Large intestine (tissue), 3 donors: Measurements from ENCODE around the gene RAX2. TPM values are rescaled to one million over a fixed set of nuclear protein-coding genes. Genes with fewer than 3 reads are reported as not detected.

Experiments
- DNase-seq, 2 donors: peaks; one replicate each; pipeline versions ENCODE4 v3.0.0 to v3.0.0-alpha.2; 2013
- H3K27ac ChIP-seq: one replicate; pipeline ENCODE4 v1.5.1; 2013; ENCODE audit warnings: low read length
- H3K27me3 ChIP-seq: 2 replicates; pipeline ENCODE4 v1.6.1; 2013; ENCODE audit warnings: low read length; ENCODE audit not compliant: control insufficient read depth, insufficient read depth
- H3K36me3 ChIP-seq: 2 replicates; pipeline ENCODE4 v1.6.1; 2013; ENCODE audit warnings: low read length; ENCODE audit not compliant: control insufficient read depth, insufficient read depth
- H3K4me1 ChIP-seq: one replicate; pipeline ENCODE4 v1.6.1; 2013; ENCODE audit warnings: low read length; ENCODE audit not compliant: control insufficient read depth, insufficient read depth
- H3K4me3 ChIP-seq: one replicate; pipeline ENCODE4 v1.5.1; 2013; ENCODE audit warnings: low read length
- H3K9me3 ChIP-seq: one replicate; pipeline ENCODE4 v1.6.1; 2013; ENCODE audit warnings: mild to moderate bottlenecking, low read depth, low read length, moderate library complexity; ENCODE audit not compliant: control insufficient read depth
- WGBS: methylation state at CpG from one replicate; pipeline ENCODE4 v1.1.5; 2013; ENCODE audit warnings: low lambda C conversion rate; ENCODE audit not compliant: insufficient coverage; 5-methylcytosine and 5-hydroxymethylcytosine counted together
- polyA plus RNA-seq: library from polyadenylated mRNA; unstranded; fragments of 120-200 nt; gene quantifications from one replicate; pipeline ENCODE4 v1.2.1, GENCODE V29; 2013

Gene RAX2
- polyA plus RNA-seq, 1 donor, result 0.01 TPM

DNA sequence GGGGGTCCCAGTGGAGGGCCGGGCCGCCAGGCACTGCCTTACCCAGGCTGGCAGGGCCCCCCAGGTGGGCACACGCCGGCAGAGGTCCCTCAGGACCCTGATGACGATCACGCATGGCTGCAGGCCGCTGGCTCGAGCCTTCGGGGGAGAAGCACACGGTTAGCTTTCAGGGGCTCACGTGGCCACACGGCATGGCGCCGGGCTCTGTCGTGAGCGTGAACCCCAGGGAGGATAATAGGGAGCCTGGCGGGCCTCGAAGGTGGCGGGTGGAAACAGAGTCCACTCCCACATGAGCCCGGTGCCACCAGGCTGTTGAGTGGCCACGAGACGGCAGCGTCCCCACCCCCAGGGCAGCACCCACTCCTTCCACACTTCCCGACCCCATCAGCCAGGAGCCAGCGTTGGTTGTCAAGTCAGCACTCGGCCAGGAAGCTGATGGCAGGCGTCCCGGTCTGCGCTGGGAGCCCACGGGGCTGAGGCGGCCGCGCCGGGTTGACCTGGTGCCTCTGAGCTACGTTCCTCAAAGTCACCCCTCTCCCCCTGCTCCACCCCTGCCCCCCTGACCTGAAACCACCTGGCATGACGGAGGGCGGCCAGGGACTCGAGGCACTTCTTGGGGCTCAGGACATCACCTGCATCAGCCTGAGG, 38.8 kb upstream of the RAX2 start:
- DNase-seq, result no peak
- Histone ChIP-seq H3K4me1 (no peaks in the 10 kb centered on the region), H3K27me3 (no peaks in the 10 kb centered on the region), H3K9me3 (peaks cover 7% of the 10 kb centered on the region), H3K36me3 (no peaks in the 10 kb centered on the region), H3K4me3 (no peak overlapping the region), H3K27ac (no peak overlapping the region)
- WGBS, result no CpG with 5 or more reads among the region's 38 CpGs

DNA sequence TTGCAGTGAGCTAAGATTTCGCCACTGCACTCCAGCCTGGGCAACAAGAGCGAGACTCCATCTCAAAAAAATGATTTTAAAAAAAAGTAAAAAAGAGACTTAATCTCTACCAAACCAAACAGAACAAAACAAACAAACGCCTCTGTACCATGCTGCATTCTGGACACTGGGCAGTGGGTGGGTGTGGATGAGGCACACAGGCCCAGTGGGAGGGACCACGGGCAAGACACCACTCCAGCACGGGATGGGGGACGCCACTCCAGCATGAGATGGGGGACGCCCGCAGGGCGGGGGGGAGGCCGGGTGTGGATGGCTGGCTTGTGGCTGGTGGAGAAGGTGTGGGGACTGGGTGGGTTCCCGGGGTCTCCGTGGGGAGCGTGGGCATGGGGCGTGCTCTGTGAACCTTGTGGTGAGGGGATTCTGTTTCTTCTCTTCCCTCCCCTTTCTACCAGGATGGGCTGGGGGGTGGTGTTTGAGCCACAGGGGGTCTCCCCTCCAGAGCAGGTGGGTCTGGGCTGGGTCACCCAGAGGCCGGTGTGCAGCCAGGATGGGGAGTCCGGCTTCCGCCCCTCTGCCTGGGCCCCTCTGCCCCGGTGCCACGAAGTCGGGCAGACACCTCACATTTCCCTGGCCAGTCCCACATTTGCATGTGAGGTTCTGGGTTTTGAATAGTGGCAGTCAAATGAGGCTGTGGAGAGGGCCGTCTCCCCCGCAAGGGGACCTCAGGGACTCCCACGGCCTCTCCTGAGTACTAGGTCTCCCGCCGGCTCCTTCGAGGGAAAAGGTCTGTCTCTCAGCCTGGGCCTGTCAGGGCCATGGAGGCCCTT, 38.1 kb upstream of the RAX2 start:
- no peak overlapping the region for H3K4me3 ChIP-seq
- WGBS, result 60% methylated on average over 1 of the region's 26 CpGs

DNA sequence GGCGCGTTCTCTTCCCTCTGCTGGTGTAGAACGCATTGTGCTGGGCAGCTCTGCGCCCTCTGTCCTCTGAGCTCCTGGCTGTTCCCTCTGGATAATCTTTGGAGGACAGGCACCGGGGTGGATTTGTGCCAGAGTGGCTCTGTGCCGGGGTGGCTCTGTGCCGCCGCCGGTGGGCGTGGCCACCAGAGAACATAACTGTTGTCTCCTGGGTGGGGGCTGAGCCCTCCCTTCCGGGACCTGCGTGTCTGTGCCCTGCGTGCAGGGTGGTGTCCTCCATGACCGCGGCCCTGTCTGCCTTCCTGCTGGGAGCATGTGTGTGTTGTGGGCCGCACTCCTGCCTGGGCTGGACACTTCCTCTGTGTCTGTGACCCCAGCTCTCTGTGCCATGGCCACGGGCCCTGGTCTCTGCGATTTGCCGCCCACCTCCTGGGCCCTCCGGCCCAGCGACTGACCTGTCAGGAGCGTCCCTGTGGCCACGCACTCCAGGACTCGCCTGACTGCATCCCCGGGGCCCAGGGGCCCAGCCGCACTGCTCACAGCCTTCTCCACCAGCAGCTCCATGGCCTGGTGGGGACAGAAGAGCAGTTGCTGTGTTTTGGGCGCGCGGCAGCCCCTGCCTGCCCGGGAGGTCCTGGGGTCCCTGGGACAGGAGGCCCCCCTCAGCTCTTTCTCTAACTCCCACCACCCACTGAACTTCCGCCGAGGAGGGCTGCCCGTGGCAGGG, 36.6 kb upstream of the RAX2 start:
- Histone ChIP-seq H3K4me3 (no peak overlapping the region), H3K27ac (no peak overlapping the region), H3K27me3 (peaks cover 2% of the 10 kb centered on the region), H3K9me3 (peaks cover 7% of the 10 kb centered on the region), H3K36me3 (no peaks in the 10 kb centered on the region), H3K4me1 (no peaks in the 10 kb centered on the region)
- WGBS, result no CpG with 5 or more reads among the region's 33 CpGs
- DNase-seq, result no peak

More for the DNA sequence above, 38.1 kb upstream of the RAX2 start:
- Histone ChIP-seq H3K27me3 (no peaks in the 10 kb centered on the region), H3K36me3 (no peaks in the 10 kb centered on the region), H3K9me3 (peaks cover 7% of the 10 kb centered on the region), H3K4me1 (no peaks in the 10 kb centered on the region), H3K27ac (no peak overlapping the region)
- no peak for DNase-seq

DNA sequence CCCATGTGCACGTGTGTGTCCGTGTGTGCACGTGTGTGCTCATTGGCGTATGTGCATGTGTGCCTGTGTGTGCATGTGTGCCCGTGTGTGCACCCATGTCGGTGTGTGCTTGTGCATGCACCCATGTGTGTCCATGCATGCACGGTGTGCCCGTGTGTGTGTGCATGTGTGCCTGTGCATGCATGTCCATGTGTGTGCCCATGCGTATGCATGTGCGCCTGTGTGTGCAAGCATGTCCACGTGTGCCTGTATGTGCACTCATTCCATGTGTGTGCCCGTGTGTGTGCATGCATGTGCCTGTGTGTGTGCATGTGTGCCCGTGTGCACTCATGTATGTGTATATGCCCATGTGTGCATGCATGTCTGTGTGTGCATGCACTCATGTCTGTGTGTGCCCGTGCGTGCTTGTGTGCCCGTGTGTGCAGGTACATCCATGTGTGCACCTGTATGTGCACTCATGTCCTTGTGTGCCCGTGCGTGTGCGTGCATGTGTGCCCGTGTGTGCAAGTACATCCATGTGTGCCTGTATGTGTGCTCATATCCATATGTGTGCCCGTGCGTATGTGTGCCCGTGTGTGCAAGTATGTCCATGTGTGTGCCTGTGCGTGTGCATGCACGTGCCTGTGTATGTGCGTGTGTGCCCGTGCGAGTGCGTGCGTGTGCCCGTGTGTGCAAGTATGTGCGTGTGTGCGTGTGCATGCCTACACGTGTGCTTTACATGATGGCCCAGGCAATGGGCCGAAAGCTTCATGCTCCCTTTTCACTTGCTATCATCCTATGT, 35.7 kb upstream of the RAX2 start:
- Histone ChIP-seq H3K27me3 (peaks cover 8% of the 10 kb centered on the region), H3K27ac (no peak overlapping the region), H3K9me3 (peaks cover 7% of the 10 kb centered on the region), H3K4me1 (no peaks in the 10 kb centered on the region), H3K4me3 (no peak overlapping the region), H3K36me3 (no peaks in the 10 kb centered on the region)
- no peak for DNase-seq
- 90% methylated on average over 2 of the region's 35 CpGs for WGBS

DNA sequence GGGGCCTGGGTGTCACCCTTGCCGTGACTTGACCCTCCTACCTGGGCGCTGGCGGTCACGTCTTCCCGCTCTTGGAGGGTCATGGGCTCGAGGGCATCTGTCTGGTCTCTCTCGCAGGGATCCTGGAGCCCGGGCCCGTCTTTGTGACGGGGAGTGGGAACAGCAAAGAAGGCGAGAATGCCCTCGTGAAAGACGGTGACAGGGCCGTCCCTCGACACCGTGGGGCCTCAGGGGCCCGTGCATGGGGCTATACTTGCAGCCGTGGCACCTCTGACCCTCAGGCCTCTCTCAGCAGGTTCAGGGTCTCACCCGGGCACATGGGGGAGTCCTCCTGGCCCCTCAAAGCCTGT, 35.1 kb upstream of the RAX2 start:
- WGBS, result no CpG with 5 or more reads among the region's 19 CpGs

DNA sequence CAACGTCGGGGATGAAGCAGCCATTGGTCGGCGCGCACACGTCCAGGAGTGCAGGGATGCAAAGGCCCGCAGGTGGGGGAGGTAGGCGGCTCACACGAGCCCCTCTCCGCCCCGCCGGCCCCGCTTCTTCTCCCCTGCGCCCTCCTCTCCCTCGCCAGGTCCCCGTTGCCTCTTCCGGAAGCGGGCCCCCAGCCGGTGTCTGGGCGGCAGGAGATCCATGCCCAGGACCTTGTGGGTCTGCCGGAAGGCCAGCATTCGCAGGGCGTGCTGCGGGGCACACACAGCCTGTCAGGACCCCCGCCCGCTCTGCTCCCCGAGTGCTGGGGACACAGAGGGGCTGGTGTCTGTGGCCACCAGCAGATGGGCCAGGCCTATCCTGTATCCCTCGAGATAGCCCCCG, 33.8 kb upstream of the RAX2 start:
- Histone ChIP-seq H3K9me3 (peaks cover 12% of the 10 kb centered on the region), H3K27ac (no peak overlapping the region), H3K36me3 (no peaks in the 10 kb centered on the region), H3K4me3 (no peak overlapping the region), H3K27me3 (peaks cover 23% of the 10 kb centered on the region), H3K4me1 (no peaks in the 10 kb centered on the region)
- WGBS, result 50% methylated on average over 2 of the region's 29 CpGs
- no peak for DNase-seq

More for the DNA sequence above, 35.1 kb upstream of the RAX2 start:
- no peaks in the 10 kb centered on the region for H3K4me1 ChIP-seq
- H3K9me3 ChIP-seq, result peaks cover 7% of the 10 kb centered on the region
- H3K27ac ChIP-seq, result no peak overlapping the region
- H3K27me3 ChIP-seq, result peaks cover 11% of the 10 kb centered on the region
- DNase-seq, result no peak
- H3K36me3 ChIP-seq, result no peaks in the 10 kb centered on the region
- H3K4me3 ChIP-seq, result no peak overlapping the region

DNA sequence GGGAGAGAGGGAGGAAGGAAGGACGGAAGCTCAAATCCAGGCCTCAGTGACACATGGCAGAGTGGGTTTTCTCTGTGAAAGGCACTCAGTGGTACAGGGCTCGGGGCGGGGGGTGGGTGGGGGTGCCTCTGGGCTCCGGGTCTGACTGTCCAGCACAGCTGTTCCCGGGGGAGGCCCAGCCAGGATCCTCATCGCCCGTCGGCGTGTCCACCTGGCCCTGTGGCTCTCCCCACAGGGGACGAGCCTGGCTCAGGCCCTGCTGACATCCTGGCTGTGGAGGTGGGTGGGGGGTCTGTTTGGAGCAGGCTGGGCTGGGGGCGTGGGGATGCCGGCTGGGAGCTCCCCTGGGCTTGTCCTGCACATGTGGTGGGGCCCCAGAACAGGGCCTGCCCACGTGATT, 32.4 kb upstream of the RAX2 start:
- Histone ChIP-seq H3K4me1 (no peaks in the 10 kb centered on the region), H3K9me3 (peaks cover 10% of the 10 kb centered on the region), H3K36me3 (no peaks in the 10 kb centered on the region), H3K27me3 (peaks cover 29% of the 10 kb centered on the region), H3K27ac (no peak overlapping the region), H3K4me3 (no peak overlapping the region)
- WGBS, result no CpG with 5 or more reads among the region's 13 CpGs
- no peak for DNase-seq

DNA sequence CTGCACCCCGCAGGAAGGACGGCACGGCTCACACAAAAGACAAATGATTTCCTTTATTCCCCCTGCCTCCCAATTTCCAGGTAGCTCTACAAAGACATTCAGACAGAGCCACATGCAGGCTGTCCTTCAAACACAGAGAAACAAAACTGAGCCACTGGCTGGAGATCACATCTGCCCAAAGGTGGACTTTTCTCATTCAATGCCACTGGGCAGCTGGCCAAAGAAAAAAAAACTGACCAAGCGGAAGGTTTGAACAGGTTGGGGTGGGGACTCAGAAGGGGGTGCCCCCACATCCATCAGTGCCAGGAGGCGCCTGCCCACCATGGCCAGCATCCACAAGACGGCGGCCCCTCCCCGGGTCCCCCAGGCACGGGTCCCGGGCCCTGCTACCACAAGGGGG, 32.0 kb upstream of the RAX2 start:
- no peak for DNase-seq
- WGBS, result no CpG with 5 or more reads among the region's 10 CpGs
- Histone ChIP-seq H3K4me1 (no peaks in the 10 kb centered on the region), H3K27ac (no peak overlapping the region), H3K9me3 (peaks cover 10% of the 10 kb centered on the region), H3K4me3 (no peak overlapping the region), H3K27me3 (peaks cover 34% of the 10 kb centered on the region), H3K36me3 (no peaks in the 10 kb centered on the region)

DNA sequence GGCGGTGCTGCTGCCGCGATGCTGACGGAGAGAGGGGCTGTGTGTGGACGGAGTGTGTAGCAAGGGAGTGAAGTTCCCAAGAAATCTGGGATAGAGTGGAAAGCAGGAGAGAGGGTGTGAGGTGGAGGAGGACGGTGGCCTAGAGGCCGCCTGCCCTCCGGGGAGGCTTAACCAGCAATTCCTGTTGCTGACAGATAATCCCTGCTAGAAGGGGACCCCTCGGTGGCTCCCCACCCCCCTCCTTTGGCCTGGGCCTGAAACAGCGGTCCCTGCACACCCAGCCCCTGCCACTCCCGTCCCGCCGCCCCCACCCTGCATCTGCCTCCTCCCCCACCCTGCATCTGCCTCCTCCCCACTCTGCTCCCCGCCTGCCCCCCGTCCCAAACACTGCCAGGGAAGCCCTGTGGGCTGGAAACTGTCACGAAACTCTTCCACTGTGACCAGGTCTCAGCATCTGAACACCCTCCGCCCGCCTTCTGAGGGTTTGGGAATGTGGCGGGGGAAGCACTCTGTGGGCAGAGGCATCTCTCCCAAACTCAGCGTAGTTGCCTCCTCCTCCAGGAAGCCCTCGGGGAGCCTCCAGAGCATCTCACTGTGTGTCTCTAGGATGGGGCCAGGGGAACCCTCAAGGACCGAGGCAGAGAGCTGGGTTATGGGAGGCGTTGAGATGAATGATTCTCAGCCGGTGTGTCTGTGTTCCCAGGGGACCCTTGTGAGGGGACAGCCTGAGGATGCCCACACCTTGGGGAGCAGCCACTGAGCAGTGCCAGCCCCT, 31.3 kb upstream of the RAX2 start:
- H3K27ac ChIP-seq, result no peak overlapping the region
- H3K4me3 ChIP-seq, result no peak overlapping the region
- H3K27me3 ChIP-seq, result peaks cover 34% of the 10 kb centered on the region
- DNase-seq, result no peak
- no peaks in the 10 kb centered on the region for H3K36me3 ChIP-seq
- 100% methylated on average over 1 of the region's 24 CpGs for WGBS
- no peaks in the 10 kb centered on the region for H3K4me1 ChIP-seq
- peaks cover 5% of the 10 kb centered on the region for H3K9me3 ChIP-seq
